A549 (cell line): ENCODE data around the gene TESK2. TPM values are rescaled to one million over a fixed set of nuclear protein-coding genes. Genes with fewer than 3 reads are reported as not detected.

Experiments used
- ATAC-seq, 2 experiments: fragments of 200-7000 bp in 1 of 2; fragments of >200 bp in 1 of 2; cut with Nextera tagmentation in 1 of 2; cut with Tn5 transposase in 1 of 2; 3 replicates each; pipeline versions ENCODE4 v1.8.0 to v1.9.1; 2018 to 2020; ENCODE audit warnings: mild to moderate bottlenecking in 1 of 2, moderate library complexity in 1 of 2
- CTCF ChIA-PET: fragments of 300-600 bp; sonication (Branson Sonifier 250); formaldehyde crosslinking; extraction: SDS; loops from one replicate; lab custom pipeline; 2021; ENCODE audit warnings: antibody characterized with exemption, inconsistent platforms; lab: Yijun Ruan, JAX
- POLR2A ChIA-PET: fragments of 350-600 bp; formaldehyde crosslinking; extraction: SDS; loops from one replicate; lab custom pipeline; 2021; ENCODE audit warnings: antibody characterized with exemption, inconsistent platforms; lab: Yijun Ruan, JAX
- DNase-seq, 2 experiments: peaks; one replicate each; pipeline versions ENCODE4 v3.0.0 to v3.0.0-alpha.2; 2011 to 2016; ENCODE audit warnings: low read depth in 1 of 2, low spot score in 1 of 2
- FAIRE-seq: peaks from 2 replicates; lab custom pipeline; 2011; peaks lifted over from hg19 to GRCh38; lab: Jason Lieb, UNC
- H3K27ac ChIP-seq, 2 experiments: fragments of >200 bp; sonication (Bioruptor Twin); formaldehyde crosslinking; 3 replicates each; pipeline ENCODE4 v1.5.1; 2016 to 2017
- H3K4me1 ChIP-seq: fragments of >200 bp; sonication (Bioruptor Twin); formaldehyde crosslinking; 3 replicates; pipeline ENCODE4 v1.6.1; 2016
- H3K4me2 ChIP-seq: fragments of >200 bp; sonication (Bioruptor Twin); formaldehyde crosslinking; 3 replicates; pipeline ENCODE4 v1.6.1; 2016
- H3K4me3 ChIP-seq: fragments of >200 bp; sonication (Bioruptor Twin); formaldehyde crosslinking; 3 replicates; pipeline ENCODE4 v1.5.1; 2016
- H3K9me3 ChIP-seq: fragments of >200 bp; sonication (Bioruptor Twin); formaldehyde crosslinking; 3 replicates; pipeline ENCODE4 v1.6.1; 2016
- BCL3 ChIP-seq: fragments of >200 bp; sonication (Bioruptor Twin); formaldehyde crosslinking; IDR thresholded peaks from 3 replicates; pipeline ENCODE4 v1.6.1; 2016
- CHD4 ChIP-seq: fragments of 200-600 bp; sonication (generic); IDR thresholded peaks from 2 replicates; pipeline ENCODE4 v1.6.1; 2016; ENCODE audit warnings: antibody characterized with exemption, mild to moderate bottlenecking, borderline replicate concordance
- CTCF ChIP-seq: fragments of >200 bp; sonication (Bioruptor Twin); formaldehyde crosslinking; IDR thresholded peaks from 3 replicates; pipeline ENCODE4 v1.5.1; 2016
- EHF ChIP-seq: fragments of 250-450 bp; sonication (Bioruptor Pico); IDR thresholded peaks from 2 replicates; pipeline ENCODE4 v1.5.0; 2020; ENCODE audit warnings: mild to moderate bottlenecking
- GATA3 ChIP-seq: IDR thresholded peaks from 2 replicates; pipeline ENCODE4 v1.6.1; 2012; ENCODE audit warnings: borderline replicate concordance
- HMGXB4 ChIP-seq: fragments of 250-450 bp; sonication (Bioruptor Pico); IDR thresholded peaks from 2 replicates; pipeline ENCODE4 v1.5.0; 2021; ENCODE audit warnings: mild to moderate bottlenecking, moderate library complexity, borderline replicate concordance
- HOXB5 ChIP-seq: fragments of 250-450 bp; sonication (Bioruptor Pico); IDR thresholded peaks from 2 replicates; pipeline ENCODE4 v1.5.0; 2020; ENCODE audit warnings: mild to moderate bottlenecking, moderate library complexity
- MAFK ChIP-seq: fragments of 450-650 bp; IDR thresholded peaks from 2 replicates; pipeline ENCODE4 v1.6.1; 2014; ENCODE audit not compliant: partially characterized antibody
- MAX ChIP-seq: IDR thresholded peaks from 2 replicates; pipeline ENCODE4 v1.6.1; 2012
- NPAS2 ChIP-seq: fragments of 250-450 bp; sonication (Bioruptor Pico); IDR thresholded peaks from 2 replicates; pipeline ENCODE4 v1.8.0; 2022; ENCODE audit warnings: mild to moderate bottlenecking, moderate library complexity, borderline replicate concordance
- PHF8 ChIP-seq: fragments of 200-600 bp; sonication (generic); IDR thresholded peaks from 2 replicates; pipeline ENCODE4 v1.6.1; 2016; ENCODE audit warnings: low read depth, mild to moderate bottlenecking, antibody characterized with exemption, moderate library complexity, borderline replicate concordance
- RAD21 ChIP-seq, 2 experiments: fragments of >200 bp in 1 of 2; sonication (Bioruptor Twin) in 1 of 2; formaldehyde crosslinking in 1 of 2; IDR thresholded peaks in 1 of 2; conservative IDR thresholded peaks in 1 of 2; 2 replicates in 1 of 2; 3 replicates in 1 of 2; pipeline ENCODE4 v1.6.1; 2012 to 2018; ENCODE audit warnings: inconsistent platforms in 1 of 2
- RCOR1 ChIP-seq: fragments of 150-350 bp; IDR thresholded peaks from 2 replicates; pipeline ENCODE4 v1.6.1; 2014; ENCODE audit warnings: antibody characterized with exemption, low read length, low read depth
- SMC3 ChIP-seq: fragments of >200 bp; sonication (Bioruptor Twin); formaldehyde crosslinking; IDR thresholded peaks from 3 replicates; pipeline ENCODE4 v1.6.1; 2018; ENCODE audit warnings: inconsistent platforms
- ZC3H11A ChIP-seq: fragments of 450-650 bp; IDR thresholded peaks from 2 replicates; pipeline ENCODE4 v1.6.1; 2014; ENCODE audit warnings: antibody characterized with exemption, mild to moderate bottlenecking
- ZFP36 ChIP-seq: fragments of 450-650 bp; IDR thresholded peaks from 2 replicates; pipeline ENCODE4 v1.6.1; 2014; ENCODE audit warnings: borderline replicate concordance; ENCODE audit not compliant: partially characterized antibody
- ZNF302 ChIP-seq: fragments of 250-450 bp; sonication (Bioruptor Pico); IDR thresholded peaks from 2 replicates; pipeline ENCODE4 v1.9.0; 2021; ENCODE audit warnings: inconsistent platforms, mild to moderate bottlenecking, moderate library complexity
- WGBS: methylation state at CpG from one replicate; pipeline ENCODE4 v1.1.6; 2017; ENCODE audit errors: missing lambda C conversion rate; 5-methylcytosine and 5-hydroxymethylcytosine counted together
- polyA plus RNA-seq, 4 experiments: library from polyadenylated mRNA; depleted of rRNA in 3 of 4; stranded (reverse); fragments of >200 nt; fragmentation: RNase III in 1 of 4; extraction: RNeasy Plus Mini Kit Qiagen cat#74134 plus additional on column Dnase treatment in 1 of 4; gene quantifications; 2 replicates in 3 of 4; 3 replicates in 1 of 4; pipeline ENCODE4 v1.2.3, GENCODE V29; 2011 to 2017

The TESK2 gene
- polyA plus RNA-seq, 2 of the 4 experiments (the other 2 are of a cell fraction), result 0.22 to 0.48 TPM

- no peak overlapping the region for H3K4me2 ChIP-seq
- H3K9me3 ChIP-seq, result no peaks in the 10 kb centered on the region
- ATAC-seq, result no peak
- ChIA-PET CTCF (interaction anchor here (0.6 to 1.0 kb wide), 2 partner anchors 60 to 98 kb away, joined by 3 read pairs; no protein-coding TSS in a partner anchor), POLR2A (no interaction called here)
- FAIRE-seq, result no peak
- no peak for DNase-seq
- TF ChIP-seq PHF8, result no peak
- no peak overlapping the region for H3K4me3 ChIP-seq
- H3K4me1 ChIP-seq, result no peaks in the 10 kb centered on the region
- 74% methylated on average over 2 of the region's 2 CpGs for WGBS
- no peak overlapping the region for H3K27ac ChIP-seq
These were observed 32.1 kb downstream of the TESK2 start for GRCh38 chr1:45458894-45459293.

- Histone ChIP-seq H3K4me3 (no peak overlapping the region), H3K9me3 (no peaks in the 10 kb centered on the region), H3K4me2 (no peak overlapping the region), H3K27ac (no peak overlapping the region), H3K4me1 (no peaks in the 10 kb centered on the region)
- FAIRE-seq (no peak), ATAC-seq (no peak), DNase-seq (no peak)
- TF ChIP-seq HMGXB4 (CRISPR knock-in tag) (no peak), HOXB5 (CRISPR knock-in tag) (no peak), ZNF302 (CRISPR knock-in tag) (no peak), NPAS2 (CRISPR knock-in tag) (no peak), EHF (CRISPR knock-in tag) (no peak), ZFP36 (no peak), MAX (no peak), SMC3 (no peak)
- ChIA-PET CTCF (interaction anchor here (1.2 kb wide), 1 partner anchor 13 kb away, joined by 5 read pairs; no protein-coding TSS in a partner anchor), POLR2A (no interaction called here)
These were observed 34.4 kb downstream of the TESK2 start for GRCh38 chr1:45456531-45456930.

- Histone ChIP-seq H3K4me2 (no peak overlapping the region), H3K4me1 (no peaks in the 10 kb centered on the region)
- ATAC-seq, result no peak
- TF ChIP-seq RCOR1, result no peak
- TF ChIP-seq CHD4, result no peak
- TF ChIP-seq BCL3, result no peak
- TF ChIP-seq MAFK, result no peak
- TF ChIP-seq RAD21 (conservative IDR thresholded peaks at IDR 0.05 in 1 of 2, IDR thresholded peaks at IDR 0.05 in 1 of 2), result no peak
- TF ChIP-seq ZC3H11A, result no peak
- TF ChIP-seq ZNF302 (CRISPR knock-in tag), result no peak
- no peak for TF ChIP-seq SMC3
- no peak for TF ChIP-seq GATA3
- TF ChIP-seq, all 56 proteins: peak for 0
- no peak overlapping the region for H3K4me3 ChIP-seq
- POLR2A ChIA-PET, result no interaction called here
- 94% methylated on average over 4 of the region's 4 CpGs for WGBS
- no peak for FAIRE-seq
- no peaks in the 10 kb centered on the region for H3K9me3 ChIP-seq
- CTCF ChIA-PET, result interaction anchor here (0.9 kb wide), 1 partner anchor 80 kb away, joined by 3 read pairs; no protein-coding TSS in a partner anchor
- DNase-seq, result no peak
- H3K27ac ChIP-seq, result no peak overlapping the region
These were observed 35.8 kb downstream of the TESK2 start for GRCh38 chr1:45455162-45455561.

- no peaks in the 10 kb centered on the region for H3K9me3 ChIP-seq
- ChIA-PET CTCF (no interaction called here), POLR2A (no interaction called here)
- DNase-seq (no peak), FAIRE-seq (no peak), ATAC-seq (no peak)
- WGBS, result 88% methylated on average over 4 of the region's 4 CpGs
- TF ChIP-seq CTCF (no peak), MAFK (peak; percentile 52)
- no peak overlapping the region for H3K4me3 ChIP-seq
- no peak overlapping the region for H3K27ac ChIP-seq
- no peak overlapping the region for H3K4me2 ChIP-seq
- H3K4me1 ChIP-seq, result no peaks in the 10 kb centered on the region
These were observed 36.5 kb downstream of the TESK2 start for GRCh38 chr1:45454464-45454863.
